ENCODE measurements around the gene KRT23. TPM values are rescaled to one million over a fixed set of nuclear protein-coding genes. Genes with fewer than 3 reads are reported as not detected.

The KRT23 gene
- total RNA-seq, 2 experiments from 2014 or later = not detected

DNA sequence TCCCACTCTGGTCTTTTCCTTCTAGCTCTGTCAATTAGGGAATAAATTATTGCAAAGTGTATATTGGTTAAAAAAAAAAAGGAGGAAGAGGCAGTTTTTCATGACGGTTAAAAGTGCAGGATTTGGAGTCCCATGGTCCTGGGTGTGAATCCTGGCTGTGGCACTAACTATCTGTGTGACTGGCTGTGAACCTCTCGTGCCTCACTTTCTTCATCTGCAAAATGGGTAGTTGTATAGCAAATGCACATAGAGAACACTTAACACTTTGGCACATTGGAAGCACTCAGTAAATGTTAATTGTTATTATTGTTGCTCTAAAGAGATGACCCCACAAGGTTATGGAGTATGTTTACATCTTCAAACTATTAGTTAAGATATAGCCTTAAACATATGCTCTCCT, 10.5 kb upstream of the KRT23 start:
- Mint-ChIP-seq H3K27me3 (peaks cover 48% of the 10 kb centered on the region), H3K4me3 (no peak overlapping the region), H3K36me3 (ENCODE audit: low read depth) (no peaks in the 10 kb centered on the region), H3K9me3 (ENCODE audit: low read depth) (no peaks in the 10 kb centered on the region), H3K27ac (no peak overlapping the region), H3K4me1 (no peaks in the 10 kb centered on the region)
- ChIA-PET POLR2A (no interaction called here), CTCF (interaction anchor here (1.3 kb wide), 1 partner anchor 601 kb away, joined by 5 read pairs; no protein-coding TSS in a partner anchor)
- intact Hi-C loops (cut with DNase I, micrococcal nuclease) = no loop called here
- DNase-seq (no peak), ATAC-seq (no peak)

DNA sequence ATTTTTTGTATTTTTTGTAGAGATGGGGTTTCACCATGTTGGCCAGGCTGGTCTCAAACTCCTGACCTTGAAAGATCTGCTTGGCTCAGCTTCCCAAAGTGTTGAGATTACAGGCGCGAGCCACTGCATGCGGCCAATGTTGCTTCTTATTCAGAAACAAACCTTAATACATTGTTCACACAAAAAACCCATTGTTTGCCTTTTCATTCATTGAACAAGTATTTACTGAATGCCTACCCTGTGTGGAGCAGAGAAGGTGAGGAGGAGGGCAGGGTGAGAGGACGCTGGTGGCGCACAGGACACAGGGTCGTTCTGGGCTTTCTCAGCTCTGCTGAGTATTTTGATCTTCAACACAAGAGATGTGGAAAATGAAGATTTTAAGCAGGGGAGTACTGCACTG, 8.0 kb upstream of the KRT23 start:
- intact Hi-C loops (cut with DNase I, micrococcal nuclease) = no loop called here
- no peak for DNase-seq
- Mint-ChIP-seq H3K4me3 (no peak overlapping the region), H3K27ac (no peak overlapping the region), H3K9me3 (ENCODE audit: low read depth) (no peaks in the 10 kb centered on the region), H3K36me3 (ENCODE audit: low read depth) (no peaks in the 10 kb centered on the region), H3K27me3 (peaks cover 44% of the 10 kb centered on the region), H3K4me1 (no peaks in the 10 kb centered on the region)
- no peak for ATAC-seq
- CTCF ChIA-PET = interaction anchor here (1.5 kb wide), 1 partner anchor 717 kb away, joined by 4 read pairs; no protein-coding TSS in a partner anchor
- POLR2A ChIA-PET = no interaction called here

DNA sequence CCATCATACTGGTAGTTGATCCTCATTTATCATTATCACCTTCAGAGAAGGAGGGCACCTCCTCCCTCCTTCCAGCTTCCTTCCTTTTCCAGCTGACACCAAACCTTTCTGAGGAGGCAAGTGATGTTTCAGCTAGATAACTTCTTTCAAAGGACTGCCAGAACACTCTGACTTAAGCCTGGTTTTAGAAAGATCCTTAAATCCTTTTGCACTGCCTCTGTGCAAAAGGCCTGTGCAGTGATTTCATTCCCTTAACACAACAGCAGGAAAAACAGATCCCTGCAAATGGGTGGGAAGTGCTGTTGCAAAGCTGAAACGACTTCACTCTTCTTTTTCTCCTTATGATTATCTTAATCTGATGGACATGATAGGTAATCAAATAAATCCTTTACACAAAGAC, 7.1 kb upstream of the KRT23 start:
- intact Hi-C loops (cut with DNase I, micrococcal nuclease) = no loop called here
- no peak overlapping the region for H3K4me3 Mint-ChIP-seq
- H3K36me3 Mint-ChIP-seq (ENCODE audit: low read depth) = no peaks in the 10 kb centered on the region
- no peak overlapping the region for H3K27ac Mint-ChIP-seq
- ChIA-PET POLR2A (no interaction called here), CTCF (interaction anchor here (1.5 kb wide), 1 partner anchor 718 kb away, joined by 4 read pairs; no protein-coding TSS in a partner anchor)
- DNase-seq (no peak), ATAC-seq (no peak)
- H3K9me3 Mint-ChIP-seq (ENCODE audit: low read depth) = no peaks in the 10 kb centered on the region
- peaks cover 39% of the 10 kb centered on the region for H3K27me3 Mint-ChIP-seq
- no peaks in the 10 kb centered on the region for H3K4me1 Mint-ChIP-seq

DNA sequence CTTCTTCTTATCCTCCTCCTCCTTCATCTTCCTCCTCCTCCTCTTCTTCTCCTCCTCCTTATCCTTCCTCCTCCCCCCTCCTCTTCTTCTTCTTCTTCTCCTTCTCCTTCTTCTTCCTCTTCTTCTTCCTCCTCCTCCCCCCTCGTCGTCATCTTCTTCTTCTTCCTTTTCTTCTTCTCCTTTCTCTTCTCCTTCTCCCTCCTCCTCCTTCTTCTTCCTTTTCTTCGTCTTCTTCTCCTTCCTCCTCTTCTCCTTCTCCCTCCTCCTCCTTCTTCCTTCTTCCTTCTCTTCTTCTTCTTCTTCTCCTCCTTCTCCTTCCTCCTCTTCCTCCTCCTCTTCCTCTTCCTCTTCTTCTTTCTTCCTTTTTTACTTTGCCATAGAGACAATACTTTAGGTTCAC, 5.1 kb upstream of the KRT23 start:
- intact Hi-C loops (cut with DNase I, micrococcal nuclease) = no loop called here
- no peaks in the 10 kb centered on the region for H3K36me3 Mint-ChIP-seq (ENCODE audit: low read depth)

DNA sequence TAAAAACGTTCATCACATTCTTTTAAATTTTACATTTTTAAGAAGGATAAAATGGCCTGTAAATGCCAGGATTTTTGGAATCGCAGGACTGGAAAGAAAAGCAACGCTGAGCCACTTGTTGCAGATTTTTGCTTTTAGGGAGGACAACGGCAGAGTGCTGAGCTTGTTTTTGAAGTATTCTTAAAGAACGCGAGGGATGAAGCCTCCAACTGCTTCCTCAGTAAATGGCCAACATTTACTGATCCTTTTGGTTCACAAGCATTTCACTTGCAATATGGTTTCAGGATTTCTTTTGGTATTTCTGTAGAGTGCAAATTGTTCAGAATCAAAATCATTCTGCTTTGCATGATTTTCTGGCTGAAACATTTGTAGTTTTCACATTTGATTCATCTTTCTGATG, 2.8 kb upstream of the KRT23 start:
- intact Hi-C loops (cut with DNase I, micrococcal nuclease) = no loop called here
- Mint-ChIP-seq H3K9me3 (ENCODE audit: low read depth) (no peaks in the 10 kb centered on the region), H3K4me3 (no peak overlapping the region), H3K27me3 (peaks cover 20% of the 10 kb centered on the region), H3K36me3 (ENCODE audit: low read depth) (no peaks in the 10 kb centered on the region), H3K27ac (no peak overlapping the region), H3K4me1 (peaks cover 3% of the 10 kb centered on the region)
- ATAC-seq (no peak), DNase-seq (no peak)
- ChIA-PET POLR2A (no interaction called here), CTCF (no interaction called here)

More for the DNA sequence above, 5.1 kb upstream of the KRT23 start:
- H3K27me3 Mint-ChIP-seq = peaks cover 33% of the 10 kb centered on the region
- ChIA-PET POLR2A (no interaction called here), CTCF (no interaction called here)
- H3K27ac Mint-ChIP-seq = no peak overlapping the region
- no peak for ATAC-seq
- no peak overlapping the region for H3K4me3 Mint-ChIP-seq
- H3K4me1 Mint-ChIP-seq = peaks cover under 1% of the 10 kb centered on the region
- DNase-seq = no peak
- H3K9me3 Mint-ChIP-seq (ENCODE audit: low read depth) = no peaks in the 10 kb centered on the region

DNA sequence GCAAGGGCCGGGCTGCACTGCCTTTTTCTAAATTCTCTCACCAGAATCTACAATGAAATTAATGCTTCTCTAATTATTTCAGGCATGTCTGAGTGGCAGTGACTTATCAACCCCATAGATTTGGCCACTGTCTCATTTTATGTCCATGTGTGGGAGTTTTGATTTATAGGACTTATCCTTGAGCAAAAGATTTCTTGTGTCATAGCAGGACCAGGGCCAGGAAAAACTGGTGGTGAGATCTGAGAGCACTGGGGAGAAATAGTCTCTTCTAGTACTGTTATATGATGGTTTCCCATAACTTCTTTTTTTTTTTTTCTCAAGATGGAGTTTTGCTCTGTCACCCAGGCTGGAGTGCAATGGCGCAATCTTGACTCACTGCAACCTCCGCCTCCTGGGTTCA, 1.5 kb upstream of the KRT23 start:
- no peaks in the 10 kb centered on the region for H3K36me3 Mint-ChIP-seq (ENCODE audit: low read depth)
- DNase-seq (no peak), ATAC-seq (no peak)
- POLR2A ChIA-PET = no interaction called here
- CTCF ChIA-PET = interaction anchor here (0.6 kb wide), 1 partner anchor 378 kb away, joined by 3 read pairs; no protein-coding TSS in a partner anchor
- peaks cover 3% of the 10 kb centered on the region for H3K4me1 Mint-ChIP-seq
- H3K27ac Mint-ChIP-seq = no peak overlapping the region
- no peak overlapping the region for H3K4me3 Mint-ChIP-seq
- H3K9me3 Mint-ChIP-seq (ENCODE audit: low read depth) = no peaks in the 10 kb centered on the region
- H3K27me3 Mint-ChIP-seq = peaks cover 21% of the 10 kb centered on the region
- intact Hi-C loops (cut with DNase I, micrococcal nuclease) = no loop called here

DNA sequence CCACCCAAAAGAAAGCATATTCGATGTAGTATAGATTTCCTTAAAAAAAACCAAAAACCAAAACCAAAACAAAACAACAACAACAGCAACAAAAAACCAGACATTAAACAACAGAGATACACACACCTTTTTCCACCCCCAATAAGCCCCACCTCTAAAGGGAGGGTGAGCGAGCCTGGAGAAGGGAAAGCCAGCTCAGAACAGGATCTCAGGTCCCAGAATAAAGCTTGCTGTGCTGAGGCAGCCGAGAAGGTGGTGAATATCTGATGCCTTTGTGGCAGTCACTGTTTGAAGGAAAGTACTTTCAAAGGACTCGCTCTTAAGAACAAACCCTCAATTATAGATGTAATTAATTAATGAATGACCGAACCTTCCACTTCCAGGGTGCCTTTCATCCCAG, 470 bp downstream of the KRT23 start:
- H3K27ac Mint-ChIP-seq = no peak overlapping the region
- H3K9me3 Mint-ChIP-seq (ENCODE audit: low read depth) = no peaks in the 10 kb centered on the region
- peaks cover 17% of the 10 kb centered on the region for H3K27me3 Mint-ChIP-seq
- no peaks in the 10 kb centered on the region for H3K36me3 Mint-ChIP-seq (ENCODE audit: low read depth)
- peaks cover 3% of the 10 kb centered on the region for H3K4me1 Mint-ChIP-seq
- ATAC-seq (no peak), DNase-seq (no peak)
- H3K4me3 Mint-ChIP-seq = no peak overlapping the region
- intact Hi-C loops (cut with DNase I, micrococcal nuclease) = no loop called here
- CTCF ChIA-PET = interaction anchor here (0.6 kb wide), 1 partner anchor 167 kb away, joined by 3 read pairs; no protein-coding TSS in a partner anchor
- POLR2A ChIA-PET = no interaction called here

DNA sequence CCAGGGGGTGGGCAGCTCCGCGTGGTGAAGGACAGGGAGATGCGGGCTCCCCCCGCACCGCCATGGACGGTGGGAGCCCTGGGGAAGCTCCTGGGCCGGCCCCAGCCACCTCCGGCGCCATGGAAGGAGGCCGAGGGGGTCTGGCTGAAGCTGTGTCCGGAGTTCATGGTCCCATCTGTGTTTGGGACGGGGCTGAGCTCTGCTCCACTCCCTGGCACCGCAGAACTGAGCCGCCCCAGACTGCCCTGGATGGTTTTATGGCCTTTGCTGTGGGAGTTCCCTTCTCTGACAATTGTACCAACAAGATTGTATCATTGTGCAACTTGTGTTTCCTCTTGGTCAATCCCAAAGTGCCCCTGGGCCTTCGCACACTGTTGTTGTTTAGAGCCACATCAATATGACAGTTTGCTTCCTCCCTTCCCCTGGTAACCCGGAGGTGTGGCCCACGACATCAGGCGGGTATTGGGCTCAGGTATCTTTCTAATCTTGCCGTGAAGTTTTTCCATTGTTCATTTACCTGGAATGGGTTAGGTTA, 942 bp downstream of the KRT23 start:
- intact Hi-C loops (cut with DNase I, micrococcal nuclease) = no loop called here
- Mint-ChIP-seq H3K4me3 (no peak overlapping the region), H3K4me1 (peaks cover 3% of the 10 kb centered on the region), H3K9me3 (ENCODE audit: low read depth) (no peaks in the 10 kb centered on the region), H3K36me3 (ENCODE audit: low read depth) (no peaks in the 10 kb centered on the region), H3K27me3 (peaks cover 18% of the 10 kb centered on the region), H3K27ac (no peak overlapping the region)
- ChIA-PET CTCF (interaction anchor here (0.6 kb wide), 1 partner anchor 167 kb away, joined by 3 read pairs; no protein-coding TSS in a partner anchor), POLR2A (no interaction called here)
- ATAC-seq (no peak), DNase-seq (no peak)

DNA sequence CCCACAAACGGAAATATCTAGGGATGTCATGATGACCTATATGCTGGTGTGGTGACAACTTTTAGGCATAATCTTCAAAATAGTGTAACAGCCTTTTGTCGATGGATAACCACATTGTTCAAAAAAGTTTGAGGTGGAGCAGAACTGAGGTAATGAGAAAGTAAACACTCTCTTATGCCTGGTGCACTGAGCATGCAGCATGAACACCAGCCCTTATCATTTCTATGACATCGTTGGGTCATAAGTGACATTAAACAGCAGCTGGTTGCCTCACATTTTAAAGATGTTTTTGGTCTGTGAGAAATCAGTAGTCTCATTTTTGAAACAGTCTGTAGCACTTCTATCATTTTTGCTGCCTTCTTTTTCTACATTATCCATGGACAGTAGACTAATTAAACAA, 1.8 kb downstream of the KRT23 start:
- Mint-ChIP-seq H3K27me3 (peaks cover 20% of the 10 kb centered on the region), H3K27ac (no peak overlapping the region), H3K36me3 (ENCODE audit: low read depth) (no peaks in the 10 kb centered on the region), H3K4me3 (no peak overlapping the region), H3K4me1 (peaks cover 3% of the 10 kb centered on the region), H3K9me3 (ENCODE audit: low read depth) (no peaks in the 10 kb centered on the region)
- intact Hi-C loops (cut with DNase I, micrococcal nuclease) = no loop called here
- CTCF ChIA-PET = no interaction called here
- POLR2A ChIA-PET = no interaction called here
- DNase-seq (no peak), ATAC-seq (no peak)

DNA sequence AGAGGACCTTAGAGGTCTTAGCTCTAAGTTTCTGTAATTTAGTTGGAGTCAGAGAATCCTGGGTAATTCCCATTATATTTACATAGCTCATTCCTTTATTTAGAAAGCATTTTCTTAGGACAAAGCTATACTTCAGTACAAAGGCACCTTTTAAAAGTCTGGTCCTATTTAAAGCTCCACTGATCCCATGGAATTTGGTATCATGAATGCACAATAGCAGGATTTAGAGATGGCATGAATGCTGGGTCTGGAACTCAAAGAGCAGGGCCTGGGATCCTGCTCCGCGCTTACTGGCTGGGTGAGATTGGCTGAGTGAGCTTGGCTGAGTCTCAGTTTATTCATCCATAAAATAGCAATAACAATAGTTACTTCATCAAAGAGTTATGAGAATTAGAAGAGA, 4.8 kb downstream of the KRT23 start:
- Mint-ChIP-seq H3K9me3 (ENCODE audit: low read depth) (no peaks in the 10 kb centered on the region), H3K27ac (no peak overlapping the region), H3K4me1 (peaks cover 3% of the 10 kb centered on the region), H3K27me3 (peaks cover 15% of the 10 kb centered on the region), H3K4me3 (no peak overlapping the region), H3K36me3 (ENCODE audit: low read depth) (no peaks in the 10 kb centered on the region)
- intact Hi-C loops (cut with DNase I, micrococcal nuclease) = no loop called here
- DNase-seq (no peak), ATAC-seq (no peak)
- CTCF ChIA-PET = no interaction called here
- POLR2A ChIA-PET = no interaction called here

DNA sequence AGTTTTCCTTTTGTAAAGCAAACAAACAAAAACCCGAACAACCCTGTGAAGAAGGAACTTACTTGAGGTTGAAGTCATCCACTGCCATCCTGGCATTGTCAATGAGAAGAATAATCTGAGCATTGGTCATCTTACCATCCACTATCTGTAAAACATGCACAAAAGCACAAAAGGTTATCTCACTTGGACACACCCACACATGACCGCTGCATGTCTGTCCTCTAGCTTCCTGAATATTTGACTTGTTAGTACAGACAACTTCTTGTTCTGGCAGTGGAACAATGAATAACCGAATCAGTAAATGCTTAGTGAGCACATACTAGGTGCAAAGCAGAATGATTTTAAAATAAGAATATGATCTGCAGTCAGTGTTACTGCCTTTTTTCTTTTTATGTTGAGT, 6.1 kb downstream of the KRT23 start:
- ATAC-seq (no peak), DNase-seq (no peak)
- ChIA-PET POLR2A (no interaction called here), CTCF (no interaction called here)
- intact Hi-C loops (cut with DNase I, micrococcal nuclease) = no loop called here
- H3K27ac Mint-ChIP-seq = no peak overlapping the region
- H3K9me3 Mint-ChIP-seq (ENCODE audit: low read depth) = no peaks in the 10 kb centered on the region
- H3K36me3 Mint-ChIP-seq (ENCODE audit: low read depth) = no peaks in the 10 kb centered on the region
- peaks cover 22% of the 10 kb centered on the region for H3K27me3 Mint-ChIP-seq
- no peak overlapping the region for H3K4me3 Mint-ChIP-seq
- no peaks in the 10 kb centered on the region for H3K4me1 Mint-ChIP-seq

DNA sequence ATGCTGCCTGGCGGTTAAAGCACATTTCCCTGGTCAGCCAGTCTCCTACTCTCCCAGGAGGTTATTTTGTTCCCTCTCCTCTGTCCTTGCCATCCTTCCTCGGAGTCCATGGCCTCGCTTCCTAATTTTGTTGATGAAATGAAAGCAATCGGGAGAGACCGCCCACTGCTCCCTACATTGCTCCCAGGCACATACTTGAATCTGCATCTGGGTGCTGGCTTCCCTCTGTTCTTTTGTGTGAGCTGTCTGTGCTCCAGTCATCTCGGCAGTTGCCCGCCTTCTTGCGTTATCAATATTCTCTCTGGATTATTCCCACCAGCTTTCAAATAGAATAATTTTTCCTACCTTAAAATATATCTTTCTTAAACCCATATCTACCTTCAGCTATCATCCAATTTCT, 11.1 kb downstream of the KRT23 start:
- Mint-ChIP-seq H3K36me3 (ENCODE audit: low read depth) (no peaks in the 10 kb centered on the region), H3K27me3 (peaks cover 17% of the 10 kb centered on the region), H3K4me3 (no peak overlapping the region), H3K9me3 (ENCODE audit: low read depth) (no peaks in the 10 kb centered on the region), H3K4me1 (peaks cover 3% of the 10 kb centered on the region), H3K27ac (no peak overlapping the region)
- POLR2A ChIA-PET = interaction anchor here (0.6 kb wide), 1 partner anchor 542 kb away, joined by 7 read pairs; no protein-coding TSS in a partner anchor
- DNase-seq (no peak), ATAC-seq (no peak)
- CTCF ChIA-PET = interaction anchor here (0.6 kb wide), 1 partner anchor 31 kb away, joined by 3 read pairs; no protein-coding TSS in a partner anchor
- intact Hi-C loops (cut with DNase I, micrococcal nuclease) = no loop called here

Data from activated CD4-positive, alpha-beta T cell treated with anti-CD3 and anti-CD28 coated beads for 36 hours (primary cell).